Neural cell (in vitro differentiated cells): ENCODE measurements around the gene SDK2. TPM values are rescaled to one million over a fixed set of nuclear protein-coding genes. Genes with fewer than 3 reads are reported as not detected.
A peak's percentile ranks its signal among the peaks of the same experiment; 100 is the strongest.

ENCODE experiments used
- H2AFZ ChIP-seq: fragments of 200-600, 300-800 bp; sonication (generic), shearing (Covaris generic); 2 replicates; pipeline ENCODE4 v1.6.0; 2014; ENCODE audit warnings: low read depth, mild to moderate bottlenecking, antibody characterized with exemption, low read length, moderate library complexity
- H3F3A ChIP-seq: fragments of 200-600 bp; shearing (Covaris generic); 2 replicates; pipeline ENCODE4 v1.6.1; 2016; ENCODE audit warnings: mild to moderate bottlenecking, moderate library complexity, mixed read lengths, antibody characterized with exemption, low read length; ENCODE audit not compliant: insufficient read depth, poor library complexity, severe bottlenecking
- H3K27ac ChIP-seq: fragments of 200-600, 300-800 bp; sonication (generic), shearing (Covaris generic); 2 replicates; pipeline ENCODE4 v1.5.1; 2014; ENCODE audit warnings: mild to moderate bottlenecking, low read length, moderate library complexity
- H3K27me3 ChIP-seq: fragments of 300-800, 200-600 bp; sonication (generic), shearing (Covaris generic); 2 replicates; pipeline ENCODE4 v1.6.0; 2014; ENCODE audit warnings: mild to moderate bottlenecking, low read depth, low read length, moderate library complexity; ENCODE audit not compliant: insufficient read depth
- H3K36me3 ChIP-seq: fragments of 300-800, 200-600 bp; sonication (generic), shearing (Covaris generic); 2 replicates; pipeline ENCODE4 v1.5.1; 2014; ENCODE audit warnings: mild to moderate bottlenecking, antibody characterized with exemption, low read length, moderate library complexity; ENCODE audit not compliant: insufficient read depth
- H3K4me2 ChIP-seq: fragments of 300-800, 200-600 bp; sonication (generic), shearing (Covaris generic); 2 replicates; pipeline ENCODE4 v1.6.0; 2014; ENCODE audit warnings: mild to moderate bottlenecking, low read length
- H3K4me3 ChIP-seq: fragments of 300-800, 200-600 bp; sonication (generic), shearing (Covaris generic); 2 replicates; pipeline ENCODE4 v1.5.1; 2014; ENCODE audit warnings: mild to moderate bottlenecking, low read length, moderate library complexity
- H3K79me2 ChIP-seq: fragments of 200-600 bp; shearing (Covaris generic); replicated peaks from 2 replicates; pipeline ENCODE4 v1.6.0; 2014; ENCODE audit warnings: mild to moderate bottlenecking, low read length, moderate library complexity; ENCODE audit not compliant: insufficient read depth
- H3K9ac ChIP-seq: fragments of 300-800, 200-600 bp; sonication (generic), shearing (Covaris generic); 2 replicates; pipeline ENCODE4 v1.6.1; 2016; ENCODE audit warnings: mild to moderate bottlenecking, low read length, mixed read lengths
- H3K9me2 ChIP-seq: fragments of 200-600 bp; shearing (Covaris generic); 2 replicates; pipeline ENCODE4 v1.6.1; 2016; ENCODE audit warnings: mild to moderate bottlenecking, low read length, mixed read lengths; ENCODE audit not compliant: insufficient read depth
- H3K9me3 ChIP-seq: fragments of 200-600, 300-800 bp; sonication (generic), shearing (Covaris generic); 2 replicates; pipeline ENCODE4 v1.6.1; 2016; ENCODE audit warnings: mild to moderate bottlenecking, mixed run types, low read length, moderate library complexity, mixed read lengths
- H4K20me1 ChIP-seq: fragments of 200-600 bp; shearing (Covaris generic); 2 replicates; pipeline ENCODE4 v1.6.1; 2016; ENCODE audit warnings: mild to moderate bottlenecking, mixed run types; ENCODE audit not compliant: insufficient read depth
- EP300 ChIP-seq: fragments of 450-650 bp; conservative IDR thresholded peaks from 2 replicates; pipeline ENCODE4 v1.6.1; 2014; ENCODE audit warnings: antibody characterized with exemption, mild to moderate bottlenecking, moderate library complexity; ENCODE audit not compliant: poor library complexity, severe bottlenecking
- EZH2 ChIP-seq: fragments of 200-600, 300-800 bp; shearing (Covaris generic), sonication (generic); IDR thresholded peaks from 2 replicates; pipeline ENCODE4 v1.6.1; 2014; ENCODE audit warnings: antibody characterized with exemption, low read length, borderline replicate concordance, mild to moderate bottlenecking; ENCODE audit not compliant: insufficient read depth, poor library complexity, severe bottlenecking
- MXI1 ChIP-seq: fragments of 450-650 bp; conservative IDR thresholded peaks from 2 replicates; pipeline ENCODE4 v1.6.1; 2014; ENCODE audit warnings: antibody characterized with exemption, mild to moderate bottlenecking; ENCODE audit not compliant: poor library complexity, severe bottlenecking
- POLR2AphosphoS5 ChIP-seq: IDR thresholded peaks from 2 replicates; pipeline ENCODE4 v1.6.1; 2012
- RAD21 ChIP-seq: fragments of 450-650 bp; conservative IDR thresholded peaks from 2 replicates; pipeline ENCODE4 v1.6.1; 2014; ENCODE audit warnings: antibody characterized with exemption, mild to moderate bottlenecking, moderate library complexity
- SMC3 ChIP-seq: fragments of 450-650 bp; conservative IDR thresholded peaks from 2 replicates; pipeline ENCODE4 v1.6.1; 2014; ENCODE audit warnings: antibody characterized with exemption, mild to moderate bottlenecking, moderate library complexity; ENCODE audit not compliant: poor library complexity
- TAF1 ChIP-seq: IDR thresholded peaks from 2 replicates; pipeline ENCODE4 v1.6.1; 2012; ENCODE audit warnings: low read depth
- polyA plus RNA-seq: library from polyadenylated mRNA; depleted of rRNA; stranded (reverse); fragments of >200 nt; gene quantifications from 2 replicates; pipeline ENCODE4 v1.2.3, GENCODE V29; 2014
- TF ChIP-seq, protein P1 (sequence below): fragments of 450-650 bp; IDR thresholded peaks from 2 replicates; pipeline ENCODE4 v1.5.1; 2014; ENCODE audit warnings: antibody characterized with exemption, mild to moderate bottlenecking, moderate library complexity; ENCODE audit not compliant: poor library complexity, severe bottlenecking
- TF ChIP-seq, protein P2 (sequence below): IDR thresholded peaks from 2 replicates; pipeline ENCODE4 v1.6.1; 2012; ENCODE audit warnings: borderline replicate concordance

The SDK2 gene
- polyA plus RNA-seq, 1 donor from 2014 or later, result 0.73 TPM

DNA sequence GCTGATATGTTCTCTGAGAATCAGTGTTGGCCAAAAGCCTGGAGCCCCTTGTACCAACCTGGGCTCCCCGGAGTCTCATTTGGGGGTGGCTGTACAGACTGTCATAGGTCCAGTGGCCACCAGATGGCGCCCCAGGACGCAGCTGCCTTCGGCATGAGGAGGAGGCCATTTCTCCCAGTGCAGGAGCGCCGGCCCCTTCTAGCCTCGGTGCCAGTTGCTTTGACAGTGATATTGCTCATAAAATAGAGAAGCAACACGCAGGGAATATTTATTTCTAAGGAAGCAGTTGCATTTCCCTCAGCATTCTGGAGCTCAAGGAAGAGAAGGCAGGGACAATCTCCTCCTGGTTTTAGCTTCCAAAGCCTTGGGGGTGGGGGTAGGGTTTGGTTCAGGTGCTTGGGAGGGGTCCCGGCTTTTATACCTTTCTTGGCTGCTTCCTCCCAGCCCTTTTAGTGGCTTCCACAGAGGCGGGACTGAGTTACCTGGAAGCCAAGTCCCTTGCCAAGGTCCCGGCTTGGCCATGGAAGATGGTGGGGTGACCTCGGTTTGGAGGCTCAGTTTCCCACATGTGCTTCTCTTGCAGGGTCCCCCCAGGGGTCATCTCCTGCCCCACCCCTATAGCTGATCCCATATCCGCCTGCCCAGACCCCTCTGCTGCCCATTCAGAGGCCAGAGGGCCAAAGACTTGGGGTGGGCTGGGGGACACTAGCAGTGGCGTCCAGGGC, 214.6 kb downstream of the SDK2 start:
- Histone ChIP-seq H3K9me2 (no peaks in the 10 kb centered on the region), H3F3A (no peaks in the 10 kb centered on the region), H3K36me3 (no peaks in the 10 kb centered on the region), H3K27me3 (no peaks in the 10 kb centered on the region), H3K9me3 (no peaks in the 10 kb centered on the region), H3K79me2 (no peaks in the 10 kb centered on the region), H4K20me1 (no peaks in the 10 kb centered on the region), H3K27ac (no peak overlapping the region), H3K4me2 (no peak overlapping the region), H3K9ac (peak overlapping the region; percentile 9), H2AFZ (peak overlapping the region; percentile 24), H3K4me3 (no peak overlapping the region)
- TF ChIP-seq, protein P1, sequence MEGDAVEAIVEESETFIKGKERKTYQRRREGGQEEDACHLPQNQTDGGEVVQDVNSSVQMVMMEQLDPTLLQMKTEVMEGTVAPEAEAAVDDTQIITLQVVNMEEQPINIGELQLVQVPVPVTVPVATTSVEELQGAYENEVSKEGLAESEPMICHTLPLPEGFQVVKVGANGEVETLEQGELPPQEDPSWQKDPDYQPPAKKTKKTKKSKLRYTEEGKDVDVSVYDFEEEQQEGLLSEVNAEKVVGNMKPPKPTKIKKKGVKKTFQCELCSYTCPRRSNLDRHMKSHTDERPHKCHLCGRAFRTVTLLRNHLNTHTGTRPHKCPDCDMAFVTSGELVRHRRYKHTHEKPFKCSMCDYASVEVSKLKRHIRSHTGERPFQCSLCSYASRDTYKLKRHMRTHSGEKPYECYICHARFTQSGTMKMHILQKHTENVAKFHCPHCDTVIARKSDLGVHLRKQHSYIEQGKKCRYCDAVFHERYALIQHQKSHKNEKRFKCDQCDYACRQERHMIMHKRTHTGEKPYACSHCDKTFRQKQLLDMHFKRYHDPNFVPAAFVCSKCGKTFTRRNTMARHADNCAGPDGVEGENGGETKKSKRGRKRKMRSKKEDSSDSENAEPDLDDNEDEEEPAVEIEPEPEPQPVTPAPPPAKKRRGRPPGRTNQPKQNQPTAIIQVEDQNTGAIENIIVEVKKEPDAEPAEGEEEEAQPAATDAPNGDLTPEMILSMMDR, result peak; percentile 99
- TF ChIP-seq POLR2AphosphoS5 (no peak), SMC3 (peak; percentile 100), RAD21 (peak; percentile 99), EZH2 (no peak)

DNA sequence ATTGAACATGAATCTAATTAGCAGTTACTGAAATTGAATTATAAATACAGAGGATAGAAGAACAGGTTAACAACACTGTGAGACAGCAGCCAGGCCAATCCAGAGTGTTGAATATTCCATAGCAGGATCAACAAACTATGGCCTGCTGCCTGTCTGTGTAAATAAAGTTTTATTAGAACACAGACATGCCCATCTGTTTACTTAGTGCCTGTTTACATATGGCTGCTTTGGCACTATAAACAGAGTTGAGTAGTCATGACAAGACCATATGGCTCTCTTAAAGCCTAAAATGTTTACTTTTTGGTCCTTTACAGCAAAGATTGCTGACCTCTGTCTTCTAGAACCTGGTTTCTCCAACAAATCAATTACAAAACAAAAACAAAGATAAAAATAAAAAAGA, 217.0 kb downstream of the SDK2 start:
- Histone ChIP-seq H2AFZ (no peak overlapping the region), H3K4me3 (no peak overlapping the region), H4K20me1 (no peaks in the 10 kb centered on the region), H3K9me3 (no peaks in the 10 kb centered on the region), H3K9me2 (no peaks in the 10 kb centered on the region), H3K27ac (no peak overlapping the region), H3K36me3 (no peaks in the 10 kb centered on the region), H3K4me2 (no peak overlapping the region), H3K27me3 (no peaks in the 10 kb centered on the region), H3K9ac (no peak overlapping the region), H3F3A (no peaks in the 10 kb centered on the region), H3K79me2 (no peaks in the 10 kb centered on the region)
- TF ChIP-seq EP300, result no peak
- TF ChIP-seq TAF1, result no peak
- TF ChIP-seq, protein P2, sequence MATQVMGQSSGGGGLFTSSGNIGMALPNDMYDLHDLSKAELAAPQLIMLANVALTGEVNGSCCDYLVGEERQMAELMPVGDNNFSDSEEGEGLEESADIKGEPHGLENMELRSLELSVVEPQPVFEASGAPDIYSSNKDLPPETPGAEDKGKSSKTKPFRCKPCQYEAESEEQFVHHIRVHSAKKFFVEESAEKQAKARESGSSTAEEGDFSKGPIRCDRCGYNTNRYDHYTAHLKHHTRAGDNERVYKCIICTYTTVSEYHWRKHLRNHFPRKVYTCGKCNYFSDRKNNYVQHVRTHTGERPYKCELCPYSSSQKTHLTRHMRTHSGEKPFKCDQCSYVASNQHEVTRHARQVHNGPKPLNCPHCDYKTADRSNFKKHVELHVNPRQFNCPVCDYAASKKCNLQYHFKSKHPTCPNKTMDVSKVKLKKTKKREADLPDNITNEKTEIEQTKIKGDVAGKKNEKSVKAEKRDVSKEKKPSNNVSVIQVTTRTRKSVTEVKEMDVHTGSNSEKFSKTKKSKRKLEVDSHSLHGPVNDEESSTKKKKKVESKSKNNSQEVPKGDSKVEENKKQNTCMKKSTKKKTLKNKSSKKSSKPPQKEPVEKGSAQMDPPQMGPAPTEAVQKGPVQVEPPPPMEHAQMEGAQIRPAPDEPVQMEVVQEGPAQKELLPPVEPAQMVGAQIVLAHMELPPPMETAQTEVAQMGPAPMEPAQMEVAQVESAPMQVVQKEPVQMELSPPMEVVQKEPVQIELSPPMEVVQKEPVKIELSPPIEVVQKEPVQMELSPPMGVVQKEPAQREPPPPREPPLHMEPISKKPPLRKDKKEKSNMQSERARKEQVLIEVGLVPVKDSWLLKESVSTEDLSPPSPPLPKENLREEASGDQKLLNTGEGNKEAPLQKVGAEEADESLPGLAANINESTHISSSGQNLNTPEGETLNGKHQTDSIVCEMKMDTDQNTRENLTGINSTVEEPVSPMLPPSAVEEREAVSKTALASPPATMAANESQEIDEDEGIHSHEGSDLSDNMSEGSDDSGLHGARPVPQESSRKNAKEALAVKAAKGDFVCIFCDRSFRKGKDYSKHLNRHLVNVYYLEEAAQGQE, result no peak
- TF ChIP-seq, protein P1, result no peak
- no peak for TF ChIP-seq RAD21
- no peak for TF ChIP-seq EZH2
- TF ChIP-seq SMC3, result no peak
- TF ChIP-seq MXI1, result no peak
- TF ChIP-seq POLR2AphosphoS5, result no peak
